Prostate gland (tissue), 2 donors: ENCODE measurements around the gene RTN4RL2.

Experiments used
- CTCF ChIP-seq, 4 experiments: fragments of 200-600 bp in 2 of 4; fragments of 450-650 bp in 2 of 4; sonication (generic) in 2 of 4; IDR thresholded peaks; 1 replicate in 3 of 4; 2 replicates in 1 of 4; pipeline ENCODE4 v1.5.1; 2016 to 2019; ENCODE audit warnings: antibody characterized with exemption in 4 of 4, mild to moderate bottlenecking in 2 of 4, moderate library complexity in 2 of 4
- POLR2A ChIP-seq: fragments of 450-650 bp; IDR thresholded peaks from one replicate; pipeline ENCODE4 v1.6.1; 2016; ENCODE audit warnings: antibody characterized with exemption, mild to moderate bottlenecking
- POLR2AphosphoS5 ChIP-seq: sonication (generic); formaldehyde crosslinking; IDR thresholded peaks from one replicate; pipeline ENCODE4 v1.6.1; 2017; ENCODE audit warnings: antibody characterized with exemption

GRCh38 chr11:57469268-57469667 lies 8.9 kb downstream of the RTN4RL2 start:
- TF ChIP-seq CTCF (IDR thresholded peaks at IDR 0.05) (no peak), POLR2A (no peak), POLR2AphosphoS5 (no peak)
